GM12878 (cell line): ENCODE measurements around the gene PAEP. TPM values are rescaled to one million over a fixed set of nuclear protein-coding genes. Genes with fewer than 3 reads are reported as not detected.

Source experiments
- ATAC-seq: fragments of 200-7000 bp; cut with Tn5 transposase; 3 replicates; pipeline ENCODE4 v1.9.1; 2020; ENCODE audit warnings: mild to moderate bottlenecking, moderate library complexity
- BruUV-seq: library from RNA; stranded (reverse); fragments of 400-500 nt; replicated peaks from 2 replicates; lab custom pipeline; 2021; lab: Mats Ljungman, UMichigan
- CTCF ChIA-PET: fragments of 300-600 bp; sonication (Branson Sonifier 250); formaldehyde crosslinking; extraction: SDS; loops from one replicate; lab custom pipeline; 2021; ENCODE audit warnings: inconsistent platforms; lab: Yijun Ruan, JAX
- POLR2A ChIA-PET: fragments of 350-600 bp; formaldehyde crosslinking; extraction: SDS; loops from one replicate; lab custom pipeline; 2021; ENCODE audit warnings: inconsistent platforms; lab: Charles Lee
- RAD21 ChIA-PET: fragments of 300-600 bp; sonication (Branson Sonifier 250); formaldehyde crosslinking; loops from one replicate; lab custom pipeline; 2023; ENCODE audit warnings: antibody characterized with exemption; ENCODE audit not compliant: unreplicated experiment; lab: Charles Lee
- SMC1A ChIA-PET: fragments of 300-600 bp; sonication (Branson Sonifier 250); formaldehyde crosslinking; loops from one replicate; lab custom pipeline; 2023; ENCODE audit not compliant: unreplicated experiment, uncharacterized antibody; lab: Charles Lee
- DNase-seq: peaks from one replicate; pipeline ENCODE4 v3.0.0-alpha.2; 2011; ENCODE audit warnings: low read depth, low spot score
- FAIRE-seq: peaks from 3 replicates; lab custom pipeline; 2011; peaks lifted over from hg19 to GRCh38; lab: Jason Lieb, UNC
- H2AFZ ChIP-seq: 2 replicates; pipeline ENCODE4 v1.6.0; 2011; ENCODE audit warnings: low read depth, low read length, control low read depth; ENCODE audit not compliant: control insufficient read depth
- H3K27ac ChIP-seq: 2 replicates; pipeline ENCODE4 v1.5.1; 2011; ENCODE audit warnings: control low read depth; ENCODE audit not compliant: control insufficient read depth, insufficient read depth
- H3K27me3 ChIP-seq, 2 experiments: replicated peaks in 1 of 2; 2 replicates each; pipeline versions ENCODE4 v1.6.0 to v1.6.1; 2011; ENCODE audit warnings: low read length in 1 of 2; ENCODE audit not compliant: control insufficient read depth in 2 of 2, insufficient read depth in 2 of 2
- H3K36me3 ChIP-seq, 2 experiments: 2 replicates each; pipeline ENCODE4 v1.5.1; 2011; ENCODE audit warnings: low read length in 1 of 2; ENCODE audit not compliant: control insufficient read depth in 2 of 2, insufficient read depth in 2 of 2
- H3K4me1 ChIP-seq: 2 replicates; pipeline ENCODE4 v1.6.1; 2011; ENCODE audit warnings: mild to moderate bottlenecking, low read length, moderate library complexity, mixed read lengths; ENCODE audit not compliant: control insufficient read depth, insufficient read depth
- H3K4me2 ChIP-seq: 2 replicates; pipeline ENCODE4 v1.6.0; 2011; ENCODE audit warnings: control low read depth; ENCODE audit not compliant: control insufficient read depth, insufficient read depth
- H3K4me3 ChIP-seq: fragments of 200-600 bp; sonication (generic); 2 replicates; pipeline ENCODE4 v1.5.1; 2016
- H3K79me2 ChIP-seq: 2 replicates; pipeline ENCODE4 v1.6.0; 2011; ENCODE audit warnings: low read length; ENCODE audit not compliant: control insufficient read depth, insufficient read depth
- H3K9ac ChIP-seq: 2 replicates; pipeline ENCODE4 v1.8.0; 2011; ENCODE audit warnings: low read length, control low read depth, mixed read lengths; ENCODE audit not compliant: control insufficient read depth, insufficient read depth
- H3K9me3 ChIP-seq: replicated peaks from 3 replicates; pipeline ENCODE4 v1.5.1; 2011; ENCODE audit warnings: mild to moderate bottlenecking, low read length; ENCODE audit not compliant: control insufficient read depth, insufficient read depth
- H4K20me1 ChIP-seq: 2 replicates; pipeline ENCODE4 v1.6.0; 2011; ENCODE audit not compliant: control insufficient read depth, insufficient read depth
- CBX3 ChIP-seq: fragments of 200-600 bp; sonication (generic); IDR thresholded peaks from 2 replicates; pipeline ENCODE4 v1.6.1; 2016; ENCODE audit warnings: low read depth, borderline replicate concordance
- CBX5 ChIP-seq: sonication (generic); IDR thresholded peaks from 2 replicates; pipeline ENCODE4 v1.6.1; 2016; ENCODE audit warnings: low read depth, moderate library complexity, mild to moderate bottlenecking, inconsistent platforms
- DPF2 ChIP-seq: fragments of 450-650 bp; IDR thresholded peaks from 2 replicates; pipeline ENCODE4 v1.6.1; 2017; ENCODE audit warnings: mild to moderate bottlenecking
- IKZF1 ChIP-seq: fragments of 450-650 bp; conservative IDR thresholded peaks from 2 replicates; pipeline ENCODE4 v1.6.1; 2017; ENCODE audit warnings: antibody characterized with exemption, mild to moderate bottlenecking
- MTA2 ChIP-seq: fragments of 450-650 bp; IDR thresholded peaks from 2 replicates; pipeline ENCODE4 v1.6.1; 2016; ENCODE audit warnings: low read depth, mild to moderate bottlenecking, moderate library complexity
- USF1 ChIP-seq: IDR thresholded peaks from 2 replicates; pipeline ENCODE4 v1.6.1; 2011; ENCODE audit warnings: borderline replicate concordance, low read depth, mild to moderate bottlenecking, moderate library complexity, mixed read lengths, low read length; ENCODE audit not compliant: insufficient read depth; ENCODE audit errors: extremely low read length
- ZNF24 ChIP-seq: fragments of 450-650 bp; IDR thresholded peaks from 2 replicates; pipeline ENCODE4 v1.6.1; 2017; ENCODE audit warnings: antibody characterized with exemption, mild to moderate bottlenecking
- ZNF274 ChIP-seq: IDR thresholded peaks from one replicate; pipeline ENCODE4 v1.8.0; 2011; ENCODE audit not compliant: insufficient read length, insufficient read depth
- ZSCAN29 ChIP-seq: fragments of 450-650 bp; IDR thresholded peaks from 2 replicates; pipeline ENCODE4 v1.6.1; 2017; ENCODE audit warnings: mild to moderate bottlenecking, moderate library complexity
- WGBS: methylation state at CpG from one replicate; pipeline ENCODE4 v1.1.6; 2016; ENCODE audit warnings: low lambda C conversion rate; ENCODE audit not compliant: insufficient replicate concordance, insufficient coverage; ENCODE audit errors: missing lambda C conversion rate; 5-methylcytosine and 5-hydroxymethylcytosine counted together
- in situ Hi-C: fragments of 300-500 bp; cut with MboI; formaldehyde crosslinking; loops from 9 replicates; pipeline ENCODE4 v1.14.3; 2018; ENCODE audit warnings: mixed read lengths
- intact Hi-C: fragments of 100-400 bp; cut with micrococcal nuclease; formaldehyde crosslinking; loops from one replicate; pipeline ENCODE4 v1.14.2; 2022; ENCODE audit not compliant: unreplicated experiment
- polyA plus RNA-seq, 11 experiments: library from polyadenylated mRNA; depleted of rRNA in 4 of 11; unstranded in 6 of 11; stranded (reverse) in 5 of 11; fragments of >200 nt; fragmentation: Nextera tagmentation in 4 of 11; fragmentation: Illumina TruSeq in 1 of 11; extraction: Ambion mirVana in 4 of 11; extraction: Trizol in 1 of 11; gene quantifications; 1 replicate in 1 of 11; 2 replicates in 10 of 11; pipeline versions ENCODE4 v1.2.1 to v1.2.3, GENCODE V29; 2011 to 2016; ENCODE audit warnings: inconsistent platforms in 2 of 11, missing spikeins in 2 of 11, low read depth in 1 of 11
- total RNA-seq, 4 experiments: library from RNA; depleted of rRNA in 3 of 4; stranded (reverse); fragments of >200 nt in 3 of 4; fragmentation: Illumina TruSeq in 1 of 4; extraction: Trizol in 1 of 4; gene quantifications; 2 replicates each; pipeline versions ENCODE4 v1.2.1 to v1.2.3, GENCODE V29; 2013 to 2021

PAEP gene
- total and polyA plus RNA-seq, 10 of the 15 experiments (the other 5 are each of a cell fraction or from before 2014, with no cell fraction given), result not detected

DNA sequence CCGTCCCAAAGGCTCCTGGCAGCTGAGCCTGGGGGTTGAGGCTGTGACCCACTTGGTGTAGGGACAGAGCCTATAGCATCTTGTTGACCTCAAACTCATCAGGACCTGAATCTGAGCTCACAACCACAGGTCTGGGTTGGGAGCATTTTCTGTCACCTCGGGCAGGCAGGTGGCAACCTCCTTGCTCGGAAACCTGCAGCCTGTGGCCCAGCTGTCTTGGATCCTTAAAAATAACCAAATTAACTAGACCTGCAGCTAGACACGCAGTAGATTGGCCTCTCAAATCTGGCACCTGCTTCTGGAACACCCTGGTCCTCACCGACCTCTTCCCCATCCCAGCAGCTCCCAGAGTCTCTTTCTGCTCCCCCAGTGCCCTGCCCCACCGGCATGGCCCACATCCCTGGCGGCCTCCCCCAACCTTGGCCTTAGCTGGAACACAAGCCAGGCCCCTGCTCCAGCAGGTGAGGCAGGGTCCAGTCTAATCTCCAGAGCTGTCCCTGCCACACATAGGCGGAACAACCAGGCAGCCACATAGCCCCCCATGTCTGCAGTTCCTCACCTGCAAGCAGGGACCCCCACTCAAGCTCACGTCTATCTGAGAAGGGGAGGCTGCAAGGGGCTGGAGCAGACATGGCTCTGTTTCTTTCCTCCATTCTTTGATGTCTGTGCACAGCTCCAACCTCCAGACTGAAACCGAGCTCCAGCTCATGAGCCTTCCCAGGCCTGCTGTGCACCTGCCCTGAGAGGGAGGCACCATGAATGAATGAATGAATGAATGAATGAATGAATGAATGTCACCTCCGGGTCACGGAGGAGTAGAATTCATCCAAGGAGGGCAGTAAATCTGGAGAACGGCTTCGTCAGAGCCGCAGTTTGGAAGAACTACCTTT is 28.3 kb downstream of the PAEP start:
- TF ChIP-seq ZNF24, result no peak
- Histone ChIP-seq H3K4me2 (no peak overlapping the region), H4K20me1 (no peaks in the 10 kb centered on the region), H3K9ac (no peak overlapping the region), H2AFZ (no peak overlapping the region), H3K9me3 (no peaks in the 10 kb centered on the region), H3K27ac (no peak overlapping the region), H3K36me3 (no peaks in the 10 kb centered on the region), H3K4me3 (no peak overlapping the region), H3K4me1 (no peaks in the 10 kb centered on the region), H3K27me3 (no peaks in the 10 kb centered on the region), H3K79me2 (no peaks in the 10 kb centered on the region)
- ChIA-PET CTCF (interaction anchor here (0.6 kb wide), 1 partner anchor 119 kb away, joined by 3 read pairs; no protein-coding TSS in a partner anchor), RAD21 (no interaction called here), POLR2A (no interaction called here), SMC1A (no interaction called here)
- DNase-seq, result no peak
- intact Hi-C loops (no loop called here), in situ Hi-C loops (no loop called here)
- 36% methylated on average over 15 of the region's 15 CpGs for whole genome bisulfite sequencing
- FAIRE-seq, result no peak
- ATAC-seq, result no peak
- BruUV-seq, result no TSS peak

- no peak overlapping the region for H3K4me3 ChIP-seq
- H3K36me3 ChIP-seq, result no peaks in the 10 kb centered on the region
- ChIA-PET CTCF (no interaction called here), POLR2A (no interaction called here), RAD21 (no interaction called here), SMC1A (no interaction called here)
- WGBS, result 49% methylated on average over 21 of the region's 25 CpGs
- no peak for ATAC-seq
- TF ChIP-seq CBX3, result no peak
- no peak for TF ChIP-seq USF1
- TF ChIP-seq IKZF1, result no peak
- TF ChIP-seq ZNF274, result no peak
- no peak for TF ChIP-seq DPF2
- no peak for TF ChIP-seq CBX5
- no peak for TF ChIP-seq ZSCAN29
- no peak for TF ChIP-seq MTA2
- in situ Hi-C loops (no loop called here), intact Hi-C loops (no loop called here)
- BruUV-seq, result no TSS peak
- no peak overlapping the region for H2AFZ ChIP-seq
- H3K4me2 ChIP-seq, result no peak overlapping the region
- DNase-seq, result no peak
- H3K4me1 ChIP-seq, result no peaks in the 10 kb centered on the region
- no peak for FAIRE-seq
- no peaks in the 10 kb centered on the region for H3K27me3 ChIP-seq
- H3K9ac ChIP-seq, result no peak overlapping the region
- no peaks in the 10 kb centered on the region for H3K79me2 ChIP-seq
- H3K27ac ChIP-seq, result no peak overlapping the region
- H3K9me3 ChIP-seq, result no peaks in the 10 kb centered on the region
- H4K20me1 ChIP-seq, result no peaks in the 10 kb centered on the region
Measured at GRCh38 chr9:135590486-135591079, 29.0 kb downstream of the PAEP start.
